ENCODE results near the gene PLB1.
"Not testable (repeated sequence)": the region's sequence is repeated elsewhere in the genome, so short reads cannot be mapped to it uniquely, and the experiment has no call there.

The PLB1 gene

DNA sequence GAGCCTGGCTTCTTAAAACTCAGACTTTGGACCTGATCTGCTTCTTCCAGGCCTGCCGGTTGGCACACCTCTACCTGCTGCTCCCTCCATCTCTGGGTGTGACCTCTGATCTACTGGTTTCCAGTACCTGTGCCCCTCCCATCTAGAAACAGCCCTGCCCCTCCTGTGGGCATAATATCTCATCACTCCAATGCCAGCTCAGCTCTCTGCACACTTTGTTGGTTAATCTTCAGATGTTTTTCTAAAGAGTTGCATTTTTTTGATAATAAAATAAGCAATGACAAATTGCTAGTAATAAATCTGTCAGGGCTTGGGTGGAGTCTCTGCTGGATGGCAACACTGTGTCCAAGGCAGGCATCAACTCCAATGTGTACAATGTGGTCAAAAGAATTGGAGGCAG is 166.2 kb downstream of the PLB1 start:
- in situ Hi-C loops (cut with HindIII; ENCODE audit: low sequenced_read_pairs) = no loop called here

DNA sequence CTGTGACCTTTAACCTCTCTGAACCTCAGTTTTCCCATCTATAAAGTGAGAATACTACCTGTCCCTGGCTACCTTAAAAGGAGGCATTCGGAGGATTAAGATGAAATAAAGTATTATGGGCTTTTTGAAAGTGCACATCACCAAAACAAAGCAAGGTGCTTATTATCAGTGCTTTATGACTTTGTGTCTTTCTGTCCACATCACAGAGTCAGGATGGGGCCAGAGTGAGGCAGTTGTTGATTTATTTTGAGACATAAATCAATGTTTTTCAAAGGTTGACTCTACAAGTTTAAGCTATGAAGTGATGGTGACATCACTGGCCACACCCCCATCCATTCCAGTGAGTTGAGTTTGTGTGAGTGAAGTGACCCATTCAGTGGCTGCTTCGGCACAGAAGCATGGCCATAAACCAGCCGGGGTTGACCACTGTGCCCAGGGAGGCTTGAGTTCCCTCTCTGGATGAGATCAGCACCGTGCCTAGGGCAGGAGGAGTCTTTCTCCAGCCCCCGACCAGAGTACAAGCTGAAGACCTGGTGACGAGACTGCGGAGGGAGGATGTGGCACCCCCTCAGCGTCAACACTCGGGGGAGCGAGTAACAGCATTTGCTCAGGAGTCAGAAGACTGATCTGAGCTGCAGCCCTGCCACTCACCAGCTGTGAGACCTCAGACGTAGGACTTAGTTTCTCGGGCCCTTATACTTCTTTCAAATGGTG is 166.8 kb downstream of the PLB1 start:
- in situ Hi-C loops (cut with HindIII; ENCODE audit: low sequenced_read_pairs) = no loop called here

DNA sequence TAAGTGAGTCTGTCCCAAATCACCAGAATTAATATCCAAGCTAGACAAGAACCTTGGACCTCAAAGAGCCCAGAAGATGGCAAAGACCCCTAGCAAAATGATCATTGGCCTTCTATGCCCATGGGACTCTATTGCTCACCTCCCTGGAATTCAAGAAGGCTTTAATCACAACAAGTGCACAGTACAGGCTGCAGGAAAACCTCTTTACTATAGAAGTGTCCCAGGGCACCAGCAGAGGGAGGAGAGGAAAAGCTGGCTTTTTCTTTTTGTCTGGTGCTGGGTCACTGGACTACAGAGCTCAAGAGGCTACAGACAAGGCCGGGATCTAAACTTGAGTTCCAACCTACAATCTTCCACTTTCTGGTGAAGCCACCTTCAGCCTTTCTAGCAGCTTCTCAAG is 167.5 kb downstream of the PLB1 start:
- in situ Hi-C loops (cut with HindIII; ENCODE audit: low sequenced_read_pairs) = no loop called here

DNA sequence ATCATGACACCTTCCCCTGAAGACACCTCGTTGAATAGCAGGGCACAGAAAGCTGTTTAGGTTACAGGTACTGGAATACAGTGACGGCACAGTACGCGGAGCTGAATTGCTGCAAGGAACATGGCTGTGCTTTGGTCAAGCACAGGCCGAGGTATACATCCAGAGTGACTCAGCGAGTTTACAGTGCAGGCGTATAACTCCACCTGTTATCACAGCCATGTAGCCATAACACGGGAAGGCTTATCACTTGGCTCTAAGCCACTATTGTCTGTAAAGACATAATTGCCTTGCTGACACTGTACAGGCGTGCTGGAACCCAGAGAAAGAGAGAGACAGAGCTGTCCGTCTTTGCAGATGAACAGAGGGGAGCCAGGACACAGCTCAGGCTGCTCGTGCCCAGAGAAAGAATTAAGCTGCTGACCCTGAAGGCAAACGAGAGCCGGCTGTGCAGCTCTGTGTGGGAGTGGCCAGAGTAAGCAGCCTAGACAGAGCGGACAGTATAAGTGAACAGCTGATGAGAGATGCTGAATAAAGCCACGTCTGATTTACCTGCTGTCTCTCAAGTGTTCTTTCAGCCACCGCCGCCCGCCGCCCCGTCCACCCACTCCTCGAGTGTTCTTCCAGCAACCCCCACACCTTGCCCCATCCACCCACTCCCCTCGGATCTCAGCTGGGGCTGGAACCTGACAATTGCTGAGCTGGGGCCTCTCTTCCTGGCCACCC is 168.4 kb downstream of the PLB1 start:
- in situ Hi-C loops (cut with HindIII; ENCODE audit: low sequenced_read_pairs) = no loop called here

DNA sequence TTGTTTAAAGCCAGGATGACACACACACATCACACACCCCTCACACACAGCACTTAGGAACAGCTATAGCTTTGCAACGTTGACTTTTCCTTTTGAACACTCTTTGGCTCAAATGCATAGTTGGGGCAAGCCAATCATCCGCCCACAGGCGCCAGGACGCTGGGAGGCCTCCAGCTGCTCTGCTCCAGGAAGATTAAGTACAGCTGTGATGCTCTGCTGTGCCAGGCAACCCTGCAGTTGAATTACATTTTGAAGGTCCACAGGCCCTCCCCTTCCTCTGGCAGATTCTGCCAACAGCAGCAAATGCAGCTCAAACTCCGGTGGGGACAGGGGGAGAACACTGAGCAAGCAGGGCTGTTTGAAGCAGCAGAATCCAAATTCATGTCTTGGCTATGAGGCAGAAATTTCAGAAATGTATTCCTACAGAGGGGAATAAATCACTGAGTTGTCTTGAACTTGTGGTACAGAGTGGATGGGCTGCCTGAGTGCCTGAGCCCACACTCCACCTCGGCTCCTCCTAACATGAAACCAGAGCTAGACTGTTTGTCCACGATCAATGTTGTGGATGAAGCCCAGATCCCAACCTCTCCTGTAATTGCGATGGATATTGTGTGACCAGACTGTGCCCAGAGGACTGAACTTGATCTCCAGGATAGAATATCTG is 169.3 kb downstream of the PLB1 start:
- in situ Hi-C loops (cut with HindIII; ENCODE audit: low sequenced_read_pairs) = no loop called here

DNA sequence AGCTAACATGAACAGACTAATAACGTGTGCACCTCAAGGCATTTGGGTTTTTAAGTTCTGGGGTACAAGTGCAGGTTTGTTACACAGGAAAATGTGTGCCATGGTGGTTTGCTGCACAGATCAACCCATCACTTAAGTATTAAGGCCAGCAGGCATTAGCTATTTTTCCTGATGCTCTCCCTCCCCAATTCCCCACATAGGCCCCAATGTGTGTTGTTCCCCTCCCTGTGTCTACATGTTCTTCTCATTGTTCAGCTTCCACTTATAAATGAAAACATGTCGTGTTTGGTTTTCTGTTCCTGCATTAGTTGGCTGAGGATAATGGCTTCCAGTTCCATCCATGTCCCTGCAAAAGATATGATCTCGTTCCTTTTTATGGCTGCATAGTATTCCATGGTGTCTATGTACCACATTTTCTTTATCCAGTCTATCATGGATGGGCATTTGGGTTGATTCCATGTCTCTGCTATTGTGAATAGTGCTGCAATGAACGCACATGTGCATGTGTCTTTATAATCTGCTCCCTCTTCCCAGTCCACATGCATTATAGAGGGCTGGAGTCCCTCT is 170.0 kb downstream of the PLB1 start:
- in situ Hi-C loops (cut with HindIII; ENCODE audit: low sequenced_read_pairs) = not testable (repeated sequence)

DNA sequence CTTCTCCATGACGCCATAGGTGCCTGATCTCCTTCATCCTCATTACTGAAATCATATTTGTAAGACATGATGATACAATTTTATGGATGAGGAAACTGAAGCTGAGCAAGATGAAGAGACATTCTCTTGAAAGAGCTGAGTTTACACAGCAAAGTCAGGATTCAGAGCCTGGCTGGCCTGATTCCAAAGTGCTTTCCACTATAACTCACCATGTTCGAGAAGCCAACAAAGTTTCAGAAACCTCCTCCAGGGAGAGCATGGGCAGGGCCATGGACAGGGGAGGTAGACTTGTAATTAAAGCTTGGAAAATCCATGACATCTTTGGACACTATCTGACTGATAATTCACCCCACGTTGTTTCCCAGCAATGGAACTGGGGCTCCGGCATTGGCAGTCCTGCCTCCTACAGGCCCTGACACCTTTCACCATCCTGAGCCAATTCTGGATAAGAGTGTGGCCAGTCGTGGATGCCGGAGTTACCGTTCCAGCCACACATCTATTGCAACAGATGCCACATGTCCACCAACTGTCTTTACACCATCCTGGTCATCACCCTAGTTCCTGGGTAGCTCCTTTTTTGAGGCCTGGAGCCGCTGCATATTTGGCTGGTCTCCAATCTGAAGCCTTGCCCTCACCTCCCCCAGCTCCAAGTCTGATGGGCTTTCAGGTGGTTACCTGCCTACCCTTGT is 170.8 kb downstream of the PLB1 start:
- in situ Hi-C loops (cut with HindIII; ENCODE audit: low sequenced_read_pairs) = no loop called here

DNA sequence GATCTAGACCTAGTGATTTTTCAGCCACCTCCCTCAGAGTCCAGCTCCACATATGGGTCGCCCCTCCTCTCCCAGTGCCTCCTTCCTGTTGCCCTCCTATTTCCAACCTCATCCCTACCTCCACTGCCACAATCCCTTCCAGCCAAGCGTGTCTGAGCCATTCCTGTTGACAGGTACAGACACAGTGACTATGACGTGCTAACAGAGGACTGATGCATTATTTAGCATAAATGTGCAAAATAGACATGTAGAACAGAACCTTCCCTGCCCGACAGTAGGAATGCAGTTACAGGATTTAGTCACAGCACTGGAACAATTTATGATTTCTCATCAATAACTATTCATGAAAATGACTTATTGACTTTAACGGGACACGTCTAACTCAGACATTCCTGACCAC is 171.4 kb downstream of the PLB1 start:
- in situ Hi-C loops (cut with HindIII; ENCODE audit: low sequenced_read_pairs) = no loop called here

DNA sequence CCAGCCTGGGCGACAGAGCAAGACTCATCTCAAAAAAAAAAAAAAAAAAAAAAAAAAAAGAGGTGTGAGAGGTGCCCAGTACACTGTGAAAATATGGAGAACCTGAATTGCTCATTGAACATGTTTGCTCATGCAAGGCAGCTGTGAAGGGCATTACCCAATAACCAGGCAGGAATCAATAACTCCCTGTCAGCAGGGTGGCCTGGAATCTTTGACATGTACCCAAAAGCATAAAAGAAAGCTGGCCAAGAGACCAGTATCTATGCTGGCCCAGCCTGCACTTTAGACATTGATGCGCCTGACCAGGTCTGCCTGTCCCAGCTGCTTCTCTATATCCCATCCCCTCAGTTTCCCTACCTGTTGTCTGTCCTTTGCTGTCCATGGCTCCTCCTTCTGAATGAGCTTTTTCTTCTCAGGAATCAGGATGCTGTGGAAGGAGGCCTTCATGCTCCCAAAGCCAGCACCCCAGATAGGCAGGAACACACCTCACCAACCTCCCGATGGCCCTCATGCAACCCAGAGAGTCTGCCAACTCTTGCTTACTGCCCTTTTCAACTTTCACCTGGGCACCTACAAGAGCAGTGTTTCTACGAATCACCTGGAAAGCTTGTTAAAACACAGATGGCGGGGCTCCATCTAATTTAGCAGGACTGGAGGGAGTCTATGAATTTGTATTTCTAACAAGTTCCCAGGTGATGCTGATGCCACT is 172.4 kb downstream of the PLB1 start:
- in situ Hi-C loops (cut with HindIII; ENCODE audit: low sequenced_read_pairs) = no loop called here

DNA sequence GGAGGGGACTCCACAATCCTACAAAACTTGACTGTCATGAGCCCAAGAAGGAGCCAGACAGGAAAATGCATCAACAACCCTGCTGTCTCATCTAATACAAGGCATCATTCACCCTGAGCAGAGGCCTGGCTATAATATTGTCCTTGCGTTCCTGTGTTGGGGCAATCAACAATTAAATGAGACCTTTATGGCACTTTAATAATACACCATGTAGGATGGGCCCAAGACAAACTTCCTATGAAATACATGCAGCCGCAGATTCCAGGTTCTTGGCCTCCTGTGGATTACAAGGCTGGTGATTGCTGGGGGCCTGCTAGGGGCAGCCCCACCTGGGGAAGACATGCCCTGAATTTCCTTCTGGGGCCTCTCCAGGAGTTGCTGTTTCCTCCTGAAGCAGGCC is 173.0 kb downstream of the PLB1 start:
- in situ Hi-C loops (cut with HindIII; ENCODE audit: low sequenced_read_pairs) = no loop called here

DNA sequence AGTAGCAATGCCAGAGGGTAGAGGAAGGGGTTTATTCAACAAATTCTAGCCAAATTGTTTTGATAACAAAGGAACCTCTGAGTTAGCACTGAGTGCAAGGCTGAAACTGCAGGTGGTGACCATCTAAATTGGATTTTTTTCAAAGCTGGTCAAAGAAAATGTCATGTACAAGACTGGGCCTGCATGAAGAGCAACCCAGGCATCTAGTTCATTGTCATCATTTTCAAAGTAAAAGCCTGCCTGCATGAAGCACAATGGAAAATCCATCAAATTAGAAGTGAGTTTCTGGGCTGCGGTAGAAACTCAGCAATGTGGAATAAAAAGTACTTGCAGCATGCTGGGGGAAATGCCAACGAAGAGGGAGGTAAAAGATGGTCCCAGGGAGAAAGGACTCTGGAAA is 175.0 kb downstream of the PLB1 start:
- in situ Hi-C loops (cut with HindIII; ENCODE audit: low sequenced_read_pairs) = no loop called here

DNA sequence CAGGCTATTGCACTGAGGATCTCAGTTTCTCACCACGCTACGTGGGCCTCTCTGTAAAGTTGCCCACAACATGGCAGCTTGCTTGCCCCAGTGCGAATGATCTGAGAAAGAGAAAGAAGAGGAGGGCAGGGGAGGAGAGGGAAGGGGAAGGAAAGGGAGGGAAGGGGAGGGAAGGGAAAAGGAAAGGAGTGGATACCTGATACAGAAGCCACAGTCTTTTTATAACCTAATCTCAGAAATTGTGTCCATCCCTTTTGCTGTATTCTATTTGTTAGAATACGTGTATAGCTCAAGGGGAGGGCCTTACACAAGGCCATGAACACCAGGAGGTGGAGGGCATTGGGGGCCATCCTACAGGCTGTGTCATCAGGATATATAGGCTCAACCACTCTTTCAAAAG is 177.5 kb downstream of the PLB1 start:
- in situ Hi-C loops (cut with HindIII; ENCODE audit: low sequenced_read_pairs) = no loop called here

DNA sequence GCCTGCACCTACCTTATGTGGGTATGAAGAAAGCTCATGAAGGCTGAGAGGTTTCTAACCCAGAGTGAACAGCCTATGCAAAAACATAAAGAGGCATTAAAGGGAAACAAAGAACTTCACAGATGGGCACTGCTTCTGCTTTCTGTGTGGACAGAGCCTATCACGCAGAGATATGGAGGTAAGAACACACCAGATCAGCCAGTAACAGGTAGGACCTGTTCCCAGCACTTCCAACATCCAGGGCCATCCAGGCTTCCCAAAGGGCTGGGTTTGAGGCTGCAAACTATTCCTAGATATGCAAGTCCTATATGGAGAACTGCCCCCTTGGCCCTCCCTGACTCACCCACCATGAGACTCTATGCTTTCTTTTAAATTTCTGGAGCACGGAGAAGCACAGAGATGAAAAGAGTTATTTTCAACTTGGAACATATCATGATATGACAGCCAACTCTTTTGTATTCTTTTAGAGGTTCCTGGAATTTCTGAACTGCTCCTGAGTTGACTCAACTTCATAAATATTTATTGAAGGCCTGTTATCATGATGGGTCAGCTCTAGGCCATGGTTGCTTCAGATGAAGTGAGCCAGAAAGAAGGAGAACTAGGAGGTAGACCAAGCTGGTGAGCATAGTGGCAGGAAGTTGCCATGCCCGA is 178.3 kb downstream of the PLB1 start:
- in situ Hi-C loops (cut with HindIII; ENCODE audit: low sequenced_read_pairs) = no loop called here

DNA sequence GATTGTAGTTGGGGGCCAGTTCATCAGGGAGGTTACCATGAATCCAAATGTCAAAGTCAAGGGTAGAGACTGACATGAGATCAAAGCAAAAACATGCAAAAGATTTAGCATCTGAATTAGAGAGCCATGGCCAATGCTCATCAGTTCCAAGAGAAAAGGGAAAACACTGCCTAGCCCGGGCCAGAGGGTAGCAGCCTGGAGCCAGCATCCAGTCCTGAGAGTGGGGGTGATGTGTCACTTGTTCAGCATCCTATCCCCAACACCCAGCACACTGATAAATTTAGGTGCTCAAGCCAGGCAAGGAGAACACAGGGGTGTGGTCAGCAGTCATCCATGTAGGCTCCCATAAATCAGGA is 178.8 kb downstream of the PLB1 start:
- in situ Hi-C loops (cut with HindIII; ENCODE audit: low sequenced_read_pairs) = no loop called here

DNA sequence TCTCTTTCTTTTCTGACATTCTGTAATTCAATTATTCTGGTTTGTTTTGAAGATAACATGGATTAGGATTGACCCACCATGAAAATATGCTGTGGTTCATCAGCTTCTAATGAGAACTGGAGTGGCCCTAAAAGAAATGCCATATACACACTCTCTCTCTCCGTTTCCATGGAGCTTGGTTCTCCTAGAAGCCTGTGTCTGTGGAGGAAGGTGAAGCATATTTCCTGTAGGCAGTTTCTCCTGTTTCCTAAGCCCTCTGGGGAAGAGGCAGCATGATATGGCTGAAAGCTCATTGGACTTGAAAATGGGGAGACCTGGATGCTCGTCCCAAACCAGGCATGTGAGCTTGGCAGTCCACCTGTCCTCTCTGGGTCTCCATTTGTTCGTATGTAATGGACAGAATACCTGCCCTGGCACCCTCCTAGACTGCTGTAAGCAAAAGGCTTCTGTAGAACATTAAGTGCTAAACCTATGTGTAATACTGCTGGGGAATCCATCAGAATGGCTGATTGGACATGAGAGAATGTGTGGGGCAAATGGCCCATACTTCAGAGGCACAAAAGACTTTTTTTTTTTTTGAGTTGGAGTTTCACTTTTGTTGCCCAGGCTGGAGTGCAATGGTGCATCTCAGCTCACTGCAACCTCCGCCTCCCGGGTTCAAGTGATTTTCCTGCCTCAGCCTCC is 180.4 kb downstream of the PLB1 start:
- in situ Hi-C loops (cut with HindIII; ENCODE audit: low sequenced_read_pairs) = no loop called here

DNA sequence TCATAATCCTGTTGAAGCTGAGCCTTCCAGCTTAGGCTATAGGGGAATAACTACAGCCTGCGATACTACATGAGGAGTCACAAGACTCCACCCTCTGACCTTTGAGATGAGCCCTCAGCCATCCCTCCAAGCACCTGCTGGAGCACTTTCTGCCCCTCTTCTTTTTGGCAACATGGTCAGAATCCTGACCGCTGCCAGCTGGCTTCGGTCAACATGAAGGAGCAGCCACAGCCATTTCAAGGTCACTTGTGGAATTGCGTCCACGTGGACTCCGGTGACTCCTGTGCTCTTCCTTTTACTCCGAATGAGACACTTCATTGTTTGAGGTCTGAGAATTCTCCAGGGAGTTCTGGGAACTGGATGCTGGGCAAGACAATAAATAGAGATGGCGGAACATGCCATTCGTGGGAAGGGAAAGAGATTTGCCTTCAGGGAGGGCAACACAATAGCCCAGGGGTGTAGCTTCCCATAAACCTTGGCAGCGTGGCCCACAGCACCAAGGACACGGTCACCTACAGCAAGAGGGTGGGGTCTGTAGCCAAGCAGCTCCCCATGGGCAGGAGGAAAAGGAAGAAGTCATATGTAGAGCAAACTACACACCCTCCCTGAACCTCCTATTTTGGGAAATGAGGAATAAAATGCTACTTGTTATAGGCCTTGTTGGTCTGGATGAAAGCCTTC is 182.5 kb downstream of the PLB1 start:
- in situ Hi-C loops (cut with HindIII; ENCODE audit: low sequenced_read_pairs) = no loop called here

DNA sequence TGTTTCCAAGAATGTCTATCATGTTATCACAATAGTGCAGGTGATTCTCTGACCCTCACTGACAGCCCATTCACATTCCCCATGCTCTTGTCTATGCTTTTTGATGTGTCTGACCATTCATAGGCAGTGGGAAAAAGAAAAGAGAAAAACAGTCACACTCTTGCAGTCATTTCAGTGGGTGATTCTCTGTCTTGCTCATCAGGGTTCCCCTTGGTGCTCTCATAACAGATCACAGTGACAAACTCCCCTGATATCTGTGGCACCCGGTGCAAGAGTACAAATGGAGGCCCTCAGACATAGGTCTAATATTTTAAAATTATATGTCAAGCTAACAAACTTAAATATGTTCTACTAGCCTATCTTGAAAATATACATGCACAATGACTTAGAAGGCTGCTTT is 183.1 kb downstream of the PLB1 start:
- in situ Hi-C loops (cut with HindIII; ENCODE audit: low sequenced_read_pairs) = no loop called here

DNA sequence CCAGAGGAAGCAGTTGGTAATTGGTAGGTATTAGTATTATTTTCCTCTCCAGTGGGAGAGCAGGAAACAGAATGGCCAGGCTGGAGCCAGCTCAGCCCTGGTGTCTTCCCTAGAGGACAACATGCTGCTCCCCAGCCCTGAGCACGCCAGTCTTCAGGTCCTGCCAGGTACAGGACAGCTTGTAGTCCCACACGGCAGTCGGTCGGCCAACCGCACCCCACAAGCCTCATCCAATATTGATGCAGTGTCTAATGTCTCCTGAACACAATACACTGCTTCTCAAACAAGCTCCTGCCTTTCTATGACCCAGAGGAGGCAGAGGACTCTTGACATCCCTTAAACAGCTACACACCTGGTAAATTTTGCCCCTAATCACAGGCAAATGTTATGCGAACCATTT is 184.8 kb downstream of the PLB1 start:
- in situ Hi-C loops (cut with HindIII; ENCODE audit: low sequenced_read_pairs) = no loop called here

DNA sequence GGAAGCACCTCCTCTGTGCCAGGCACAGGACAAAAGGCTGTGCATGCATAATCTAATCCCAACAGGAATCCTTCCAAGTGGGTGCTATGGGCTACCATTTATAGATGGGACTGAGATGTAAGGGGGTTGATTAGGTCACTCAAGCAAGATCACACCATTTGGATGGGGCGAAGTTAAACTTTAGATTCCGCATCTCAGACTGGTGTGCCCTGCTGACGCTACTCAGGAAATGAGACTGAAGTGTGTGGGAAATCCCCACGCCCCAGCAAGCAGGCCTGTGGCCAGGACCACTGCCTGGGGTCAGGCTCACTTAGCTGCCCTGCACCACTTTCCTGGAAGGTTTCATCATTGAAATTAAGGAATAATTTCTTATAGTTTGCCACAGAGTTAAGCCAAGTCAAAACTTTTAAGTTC is 185.3 kb downstream of the PLB1 start:
- in situ Hi-C loops (cut with HindIII; ENCODE audit: low sequenced_read_pairs) = no loop called here

Measured in DLD1 (cell line).